PC-3 (cell line): Measurements from ENCODE around the gene PPARD. TPM values are rescaled to one million over a fixed set of nuclear protein-coding genes. Genes with fewer than 3 reads are reported as not detected.

ENCODE experiments used
- ATAC-seq: fragments of 200-7000 bp; cut with Tn5 transposase; 2 replicates; pipeline ENCODE4 v1.9.1; 2020; ENCODE audit warnings: mild to moderate bottlenecking, moderate library complexity
- BruUV-seq: library from RNA; stranded (reverse); fragments of 400-500 nt; replicated peaks from 2 replicates; lab custom pipeline; 2021; lab: Mats Ljungman, UMichigan
- CTCF ChIA-PET: fragments of 300-600 bp; sonication (Branson Sonifier 250); formaldehyde crosslinking; loops from one replicate; lab custom pipeline; 2022; ENCODE audit warnings: antibody characterized with exemption; lab: Charles Lee
- POLR2A ChIA-PET: fragments of 300-600 bp; sonication (Branson Sonifier 250); formaldehyde crosslinking; loops from one replicate; lab custom pipeline; 2022; ENCODE audit warnings: antibody characterized with exemption; ENCODE audit not compliant: unreplicated experiment; lab: Charles Lee
- DNase-seq: peaks from one replicate; pipeline ENCODE4 v3.0.0-alpha.2; 2015
- H2AFZ ChIP-seq: fragments of 300-600 bp; sonication (generic); 2 replicates; pipeline ENCODE4 v1.6.0; 2016; ENCODE audit warnings: antibody characterized with exemption, low read length
- H3F3A ChIP-seq: fragments of 300-600 bp; sonication (generic); one replicate; pipeline ENCODE4 v1.6.0; 2017; ENCODE audit warnings: antibody characterized with exemption, low read length, control low read depth, mild to moderate bottlenecking; ENCODE audit not compliant: unreplicated experiment
- H3K27ac ChIP-seq: fragments of 300-600 bp; sonication (generic); 2 replicates; pipeline ENCODE4 v1.5.1; 2016; ENCODE audit warnings: mild to moderate bottlenecking, low read length
- H3K27me3 ChIP-seq: fragments of 300-600 bp; sonication (generic); 2 replicates; pipeline ENCODE4 v1.6.1; 2016; ENCODE audit warnings: low read length, mixed read lengths
- H3K36me3 ChIP-seq: fragments of 300-600 bp; sonication (generic); 2 replicates; pipeline ENCODE4 v1.6.1; 2016; ENCODE audit warnings: low read depth, mixed run types, low read length, mixed read lengths
- H3K4me1 ChIP-seq: fragments of 300-600 bp; sonication (generic); 2 replicates; pipeline ENCODE4 v1.5.1; 2016; ENCODE audit warnings: low read length; ENCODE audit not compliant: insufficient read depth
- H3K4me2 ChIP-seq: fragments of 300-600 bp; sonication (generic); 2 replicates; pipeline ENCODE4 v1.6.0; 2016; ENCODE audit warnings: low read length
- H3K4me3 ChIP-seq: fragments of 300-600 bp; sonication (generic); 2 replicates; pipeline ENCODE4 v1.5.1; 2016; ENCODE audit warnings: mild to moderate bottlenecking, low read length, mixed read lengths
- H3K79me2 ChIP-seq: fragments of 300-600 bp; sonication (generic); 2 replicates; pipeline ENCODE4 v1.6.1; 2017; ENCODE audit warnings: low read length, mixed read lengths
- H3K9ac ChIP-seq: fragments of 300-600 bp; sonication (generic); 2 replicates; pipeline ENCODE4 v1.6.0; 2016; ENCODE audit warnings: mild to moderate bottlenecking, low read length
- H3K9me2 ChIP-seq: fragments of 300-600 bp; sonication (generic); replicated peaks from 2 replicates; pipeline ENCODE4 v1.6.1; 2016; ENCODE audit warnings: mixed run types, low read length, mixed read lengths
- H3K9me3 ChIP-seq: fragments of 300-600 bp; sonication (generic); 2 replicates; pipeline ENCODE4 v1.6.1; 2016; ENCODE audit warnings: low read length, mixed read lengths
- H4K20me1 ChIP-seq: fragments of 300-600 bp; sonication (generic); 2 replicates; pipeline ENCODE4 v1.6.1; 2016; ENCODE audit warnings: low read length, mixed read lengths
- EZH2 ChIP-seq: fragments of 300-600 bp; sonication (generic); IDR thresholded peaks from one replicate; pipeline ENCODE4 v1.6.1; 2017; ENCODE audit warnings: antibody characterized with exemption, mild to moderate bottlenecking, low read length; ENCODE audit not compliant: unreplicated experiment
- EZH2phosphoT487 ChIP-seq: fragments of 300-600 bp; sonication (generic); IDR thresholded peaks from 2 replicates; pipeline ENCODE4 v1.6.1; 2018; ENCODE audit warnings: mild to moderate bottlenecking, antibody characterized with exemption, low read length, borderline replicate concordance
- intact Hi-C: fragments of 100-400 bp; cut with micrococcal nuclease; formaldehyde crosslinking; loops from 2 replicates; pipeline ENCODE4 v1.9.0; 2023
- total RNA-seq: library from RNA; depleted of rRNA; stranded (reverse); fragments of >200 nt; gene quantifications from 2 replicates; pipeline ENCODE4 v1.2.3, GENCODE V29; 2014
- TF ChIP-seq, protein P1 (sequence below): fragments of 300-600 bp; sonication (generic); conservative IDR thresholded peaks from 2 replicates; pipeline ENCODE4 v1.5.1; 2017; ENCODE audit warnings: antibody characterized with exemption, low read depth, mild to moderate bottlenecking, low read length

PPARD gene
- total RNA-seq, 1 experiment from 2014 or later: 24.5 TPM

DNA sequence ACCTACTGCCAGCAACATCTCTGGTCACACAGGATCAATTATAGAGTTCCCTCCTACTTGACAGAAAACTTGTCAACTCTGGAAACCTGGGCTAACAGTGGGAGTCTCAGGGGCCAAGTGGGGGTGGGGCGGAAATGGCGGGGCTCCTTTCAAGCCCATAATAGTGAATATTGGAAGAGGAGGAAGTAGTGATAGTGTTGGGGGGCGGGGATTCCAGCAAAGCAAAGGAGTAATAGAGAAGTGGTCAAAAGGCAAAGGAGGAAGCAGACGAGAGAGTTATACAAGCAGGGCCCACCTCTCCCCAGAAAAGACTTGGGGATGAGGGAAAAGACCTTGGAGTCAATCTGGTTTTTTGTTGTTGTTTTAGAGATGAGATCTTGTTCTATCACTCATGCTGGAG lies 42.7 kb upstream of the PPARD start:
- no peak overlapping the region for H3K4me2 ChIP-seq
- no TSS peak for BruUV-seq
- ChIA-PET POLR2A (no interaction called here), CTCF (no interaction called here)
- peaks cover 19% of the 10 kb centered on the region for H3K79me2 ChIP-seq
- no peak for DNase-seq
- no peak overlapping the region for H3K27ac ChIP-seq
- intact Hi-C loops: no loop called here
- no peaks in the 10 kb centered on the region for H3K9me3 ChIP-seq
- no peak overlapping the region for H3K4me3 ChIP-seq
- no peaks in the 10 kb centered on the region for H3K9me2 ChIP-seq
- no peaks in the 10 kb centered on the region for H4K20me1 ChIP-seq
- H2AFZ ChIP-seq: no peak overlapping the region
- H3K9ac ChIP-seq: no peak overlapping the region
- TF ChIP-seq EZH2 (no peak), EZH2phosphoT487 (no peak)
- TF ChIP-seq, protein P1, sequence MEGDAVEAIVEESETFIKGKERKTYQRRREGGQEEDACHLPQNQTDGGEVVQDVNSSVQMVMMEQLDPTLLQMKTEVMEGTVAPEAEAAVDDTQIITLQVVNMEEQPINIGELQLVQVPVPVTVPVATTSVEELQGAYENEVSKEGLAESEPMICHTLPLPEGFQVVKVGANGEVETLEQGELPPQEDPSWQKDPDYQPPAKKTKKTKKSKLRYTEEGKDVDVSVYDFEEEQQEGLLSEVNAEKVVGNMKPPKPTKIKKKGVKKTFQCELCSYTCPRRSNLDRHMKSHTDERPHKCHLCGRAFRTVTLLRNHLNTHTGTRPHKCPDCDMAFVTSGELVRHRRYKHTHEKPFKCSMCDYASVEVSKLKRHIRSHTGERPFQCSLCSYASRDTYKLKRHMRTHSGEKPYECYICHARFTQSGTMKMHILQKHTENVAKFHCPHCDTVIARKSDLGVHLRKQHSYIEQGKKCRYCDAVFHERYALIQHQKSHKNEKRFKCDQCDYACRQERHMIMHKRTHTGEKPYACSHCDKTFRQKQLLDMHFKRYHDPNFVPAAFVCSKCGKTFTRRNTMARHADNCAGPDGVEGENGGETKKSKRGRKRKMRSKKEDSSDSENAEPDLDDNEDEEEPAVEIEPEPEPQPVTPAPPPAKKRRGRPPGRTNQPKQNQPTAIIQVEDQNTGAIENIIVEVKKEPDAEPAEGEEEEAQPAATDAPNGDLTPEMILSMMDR: no peak
- no peaks in the 10 kb centered on the region for H3F3A ChIP-seq
- H3K4me1 ChIP-seq: peaks cover 34% of the 10 kb centered on the region
- no peaks in the 10 kb centered on the region for H3K27me3 ChIP-seq
- no peaks in the 10 kb centered on the region; the same call in 1 of the 2 replicates for H3K36me3 ChIP-seq
- no peak for ATAC-seq

DNA sequence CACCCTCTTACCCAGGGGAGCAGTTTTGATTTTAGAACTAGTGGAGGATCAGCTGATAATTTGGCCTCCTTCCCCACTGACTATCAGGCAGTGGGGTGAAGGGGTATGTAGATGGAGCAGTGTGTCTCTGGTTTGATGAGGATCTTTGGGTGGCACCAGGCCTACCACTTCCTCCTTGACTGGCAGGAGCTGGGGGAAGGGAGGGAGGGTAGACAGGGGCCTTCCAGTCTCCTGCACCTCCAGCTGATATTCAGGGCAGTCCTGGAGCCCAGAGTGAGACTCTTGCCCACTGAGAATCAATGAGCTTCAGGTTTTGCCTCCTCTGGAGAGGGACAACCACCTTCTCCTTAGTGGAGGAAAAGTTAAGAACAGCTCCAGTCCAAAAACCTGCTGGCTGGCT lies 41.5 kb upstream of the PPARD start:
- H3K27ac ChIP-seq: no peak overlapping the region
- no peak for TF ChIP-seq EZH2
- TF ChIP-seq, protein P1: no peak
- no peak for TF ChIP-seq EZH2phosphoT487
- no peaks in the 10 kb centered on the region for H4K20me1 ChIP-seq
- H3K4me3 ChIP-seq: no peak overlapping the region
- no peaks in the 10 kb centered on the region for H3K9me3 ChIP-seq
- DNase-seq: no peak
- ChIA-PET CTCF (no interaction called here), POLR2A (no interaction called here)
- peaks cover 19% of the 10 kb centered on the region for H3K79me2 ChIP-seq
- intact Hi-C loops: no loop called here
- no TSS peak for BruUV-seq
- H3K36me3 ChIP-seq: no peaks in the 10 kb centered on the region
- H3K27me3 ChIP-seq: no peaks in the 10 kb centered on the region
- ATAC-seq: no peak
- H3K4me1 ChIP-seq: peaks cover 34% of the 10 kb centered on the region
- no peaks in the 10 kb centered on the region for H3K9me2 ChIP-seq
- H3K4me2 ChIP-seq: no peak overlapping the region
- no peak overlapping the region for H2AFZ ChIP-seq
- no peak overlapping the region for H3K9ac ChIP-seq
- no peaks in the 10 kb centered on the region for H3F3A ChIP-seq

DNA sequence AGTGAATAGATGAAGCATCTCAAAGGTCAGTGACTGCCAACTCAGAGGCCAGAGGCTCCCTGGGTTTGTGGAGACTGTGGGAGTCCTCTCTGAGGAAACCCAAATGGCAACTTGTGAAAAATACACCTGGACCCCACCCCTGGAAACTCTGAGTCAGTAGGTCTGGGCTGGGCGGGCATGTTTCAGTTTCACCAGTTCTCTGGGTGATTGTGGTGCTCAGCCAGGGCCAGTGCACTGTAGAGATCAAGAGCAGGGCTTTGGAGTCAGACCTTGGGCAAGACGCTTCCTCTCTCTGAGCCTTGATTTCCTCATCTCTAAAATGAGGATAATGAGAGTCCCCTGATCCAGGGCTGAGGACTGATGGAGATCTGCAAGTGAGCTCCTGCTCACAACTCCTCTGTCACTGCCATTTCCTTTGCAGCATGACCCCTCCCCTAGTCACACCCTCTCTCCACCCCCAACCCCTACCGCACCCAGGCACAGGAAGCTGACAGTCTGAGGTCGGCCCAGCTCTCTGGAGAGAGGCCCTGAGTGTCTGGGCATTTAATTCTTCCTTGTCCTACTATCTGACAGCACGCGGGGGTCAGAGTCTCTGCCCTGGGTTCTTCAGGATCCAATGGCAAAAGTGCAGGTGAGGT lies 39.6 kb upstream of the PPARD start:
- Histone ChIP-seq H4K20me1 (no peaks in the 10 kb centered on the region), H3K36me3 (no peaks in the 10 kb centered on the region), H3K9me2 (no peaks in the 10 kb centered on the region), H3K27ac (peak overlapping the region; percentile 67), H3K9ac (peak overlapping the region; percentile 56), H2AFZ (peak overlapping the region; percentile 57), H3K79me2 (peaks cover 19% of the 10 kb centered on the region), H3K9me3 (no peaks in the 10 kb centered on the region), H3K27me3 (no peaks in the 10 kb centered on the region), H3F3A (no peaks in the 10 kb centered on the region), H3K4me2 (peak overlapping the region; percentile 78), H3K4me1 (peaks cover 29% of the 10 kb centered on the region), H3K4me3 (peak overlapping the region; percentile 29; the same call in 1 of the 2 replicates)
- ChIA-PET POLR2A (interaction anchor here (0.7 kb wide), 1 partner anchor 20 kb away, joined by 3 read pairs; no protein-coding TSS in a partner anchor), CTCF (no interaction called here)
- BruUV-seq: no TSS peak
- DNase-seq (peak; percentile 60), ATAC-seq (peak; percentile 91)
- TF ChIP-seq, protein P1: no peak
- TF ChIP-seq EZH2 (no peak), EZH2phosphoT487 (no peak)
- intact Hi-C loops: loop anchor here (2.0 kb wide), 1 partner anchor 16 kb away; no protein-coding TSS in a partner anchor
